DOHH2 (cell line): Measurements from ENCODE around the gene DLG5.

Experiments used
- EZH2phosphoT487 ChIP-seq: fragments of 200-600 bp; sonication (generic); IDR thresholded peaks from 2 replicates; pipeline ENCODE4 v1.6.1; 2017; ENCODE audit warnings: borderline replicate concordance, mild to moderate bottlenecking, antibody characterized with exemption, low read length, moderate library complexity, mixed read lengths
- TF ChIP-seq, protein P1 (sequence below): fragments of 200-600 bp; sonication (generic); IDR thresholded peaks from one replicate; pipeline ENCODE4 v1.5.1; 2014; ENCODE audit warnings: antibody characterized with exemption, mild to moderate bottlenecking, low read depth, low read length; ENCODE audit not compliant: poor library complexity, severe bottlenecking

DNA sequence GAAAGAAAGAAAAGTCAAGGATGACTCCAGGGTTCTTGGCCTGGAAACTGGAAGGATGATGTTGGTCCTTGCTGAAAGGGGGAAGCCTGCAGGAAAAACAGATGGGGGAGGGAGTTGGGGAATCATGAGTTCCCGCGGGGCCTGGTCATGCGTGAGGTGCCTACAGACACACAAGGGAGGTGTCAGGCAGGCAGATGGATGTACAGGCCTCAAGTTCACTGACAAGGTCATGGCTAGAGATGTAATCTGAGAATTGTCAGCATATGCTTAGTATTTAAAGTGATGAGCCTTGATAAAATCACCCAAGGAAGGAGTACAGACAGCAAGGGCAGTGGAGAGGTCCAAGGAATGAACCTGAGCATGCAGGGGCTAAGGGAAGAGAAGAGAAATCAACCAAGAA lies 46.8 kb downstream of the DLG5 start:
- TF ChIP-seq, protein P1, sequence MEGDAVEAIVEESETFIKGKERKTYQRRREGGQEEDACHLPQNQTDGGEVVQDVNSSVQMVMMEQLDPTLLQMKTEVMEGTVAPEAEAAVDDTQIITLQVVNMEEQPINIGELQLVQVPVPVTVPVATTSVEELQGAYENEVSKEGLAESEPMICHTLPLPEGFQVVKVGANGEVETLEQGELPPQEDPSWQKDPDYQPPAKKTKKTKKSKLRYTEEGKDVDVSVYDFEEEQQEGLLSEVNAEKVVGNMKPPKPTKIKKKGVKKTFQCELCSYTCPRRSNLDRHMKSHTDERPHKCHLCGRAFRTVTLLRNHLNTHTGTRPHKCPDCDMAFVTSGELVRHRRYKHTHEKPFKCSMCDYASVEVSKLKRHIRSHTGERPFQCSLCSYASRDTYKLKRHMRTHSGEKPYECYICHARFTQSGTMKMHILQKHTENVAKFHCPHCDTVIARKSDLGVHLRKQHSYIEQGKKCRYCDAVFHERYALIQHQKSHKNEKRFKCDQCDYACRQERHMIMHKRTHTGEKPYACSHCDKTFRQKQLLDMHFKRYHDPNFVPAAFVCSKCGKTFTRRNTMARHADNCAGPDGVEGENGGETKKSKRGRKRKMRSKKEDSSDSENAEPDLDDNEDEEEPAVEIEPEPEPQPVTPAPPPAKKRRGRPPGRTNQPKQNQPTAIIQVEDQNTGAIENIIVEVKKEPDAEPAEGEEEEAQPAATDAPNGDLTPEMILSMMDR: no peak
- no peak for TF ChIP-seq EZH2phosphoT487
